GM18508 (cell line): ENCODE results near the gene FREM2.

Source experiments
- ATAC-seq: cut with Tn5 transposase; IDR thresholded peaks from one replicate; pipeline ENCODE4 v1.9.1; 2021; ENCODE audit warnings: moderate number of reproducible peaks; ENCODE audit not compliant: insufficient read depth, unreplicated experiment

FREM2 gene

DNA sequence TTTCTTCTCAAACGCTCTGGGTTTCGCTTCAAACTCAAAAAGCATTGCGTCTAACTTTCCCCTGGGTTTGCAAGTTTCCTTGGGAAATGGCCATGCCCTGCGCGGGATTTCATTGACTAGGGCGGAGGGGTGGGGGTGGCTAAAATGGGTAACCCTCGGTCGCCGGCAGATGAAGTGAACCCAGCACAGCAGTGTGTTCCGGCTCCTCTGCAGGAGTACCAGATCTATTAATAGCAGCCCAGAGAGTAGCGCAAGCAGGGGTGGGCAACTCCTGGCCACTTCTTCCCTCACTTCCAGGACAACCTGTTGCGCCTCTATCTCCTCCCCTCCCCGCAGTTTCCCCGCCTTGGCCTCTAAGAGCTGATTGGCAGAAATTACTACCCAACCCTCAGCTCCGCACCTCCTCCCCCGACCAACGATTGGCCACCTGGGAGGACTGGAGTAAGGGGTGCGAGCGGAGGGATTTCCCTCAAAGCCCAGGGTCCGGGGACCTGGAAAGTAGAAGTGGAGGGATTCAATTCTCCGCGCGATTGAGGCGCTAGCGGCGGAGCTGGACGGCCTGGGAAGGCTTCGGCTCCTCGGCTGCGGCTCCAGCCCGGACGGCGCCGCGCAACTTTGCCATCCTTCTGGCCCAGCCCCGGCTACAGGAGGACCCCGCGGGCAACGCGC, at the start of gene FREM2:
Gene FREM2 (plus strand): TSS at position 501 of the 669 bp plus-strand sequence. CDS start 268 bp downstream, outside the sequence.
- ATAC-seq, result no peak

- no peak for ATAC-seq
Measured at GRCh38 chr13:38637576-38637975, 49.3 kb upstream of the FREM2 start.

DNA sequence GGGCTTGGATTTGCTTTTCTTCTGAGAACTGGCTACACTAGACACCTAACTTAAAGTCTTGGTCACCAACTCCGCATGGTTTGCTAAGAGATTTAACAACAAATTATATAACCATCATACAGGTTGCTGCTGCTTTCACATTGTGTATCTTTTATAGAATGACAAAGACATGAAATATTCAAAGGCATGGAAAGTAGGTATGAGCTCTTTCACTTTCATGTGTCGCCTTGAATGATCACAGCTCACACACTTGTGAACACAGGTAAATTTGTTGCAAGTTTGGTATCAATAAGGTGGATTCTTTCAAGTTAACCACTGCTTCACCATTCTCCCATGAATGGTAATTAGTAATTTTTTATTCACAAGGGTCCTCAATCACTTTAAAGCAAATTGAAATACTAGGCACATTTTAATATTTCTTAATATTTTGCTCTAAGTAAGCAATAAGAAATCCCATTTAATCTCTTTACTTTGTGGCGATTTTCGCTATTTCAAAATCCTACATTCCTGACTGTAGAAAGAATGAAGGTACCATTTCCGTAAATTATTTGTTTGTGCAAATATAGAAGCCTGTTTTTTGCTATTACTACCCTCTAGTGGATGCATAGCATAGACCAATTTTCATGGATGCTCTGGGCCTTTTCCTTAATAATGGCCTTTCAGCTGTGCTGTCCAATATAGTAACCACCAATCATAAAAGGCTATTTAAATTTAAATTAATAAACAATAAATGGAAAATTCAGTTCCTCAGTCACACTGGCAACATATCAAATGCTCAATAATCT, 45.5 kb upstream of the FREM2 start:
- no peak for ATAC-seq

GRCh38 chr13:38647312-38647711, 39.6 kb upstream of the FREM2 start:
- no peak for ATAC-seq

DNA sequence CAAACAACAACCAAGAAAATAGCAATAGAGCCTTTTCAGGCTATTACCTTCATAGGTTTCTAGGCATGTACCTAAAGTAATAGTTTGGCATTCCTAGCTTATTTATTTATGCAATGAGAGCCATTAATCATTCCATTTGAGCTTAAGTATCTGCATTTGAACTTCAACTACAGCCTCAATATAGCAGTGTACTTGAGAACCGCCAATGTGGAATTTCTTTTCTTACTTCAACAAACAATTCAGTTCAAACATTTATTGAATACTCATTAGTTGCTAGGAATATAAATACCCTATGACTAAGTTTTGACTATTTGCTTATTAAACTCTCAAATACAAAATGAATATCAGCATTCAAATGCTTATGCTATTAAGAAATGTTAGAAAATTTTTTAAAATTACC, 38.0 kb upstream of the FREM2 start:
- no peak for ATAC-seq

DNA sequence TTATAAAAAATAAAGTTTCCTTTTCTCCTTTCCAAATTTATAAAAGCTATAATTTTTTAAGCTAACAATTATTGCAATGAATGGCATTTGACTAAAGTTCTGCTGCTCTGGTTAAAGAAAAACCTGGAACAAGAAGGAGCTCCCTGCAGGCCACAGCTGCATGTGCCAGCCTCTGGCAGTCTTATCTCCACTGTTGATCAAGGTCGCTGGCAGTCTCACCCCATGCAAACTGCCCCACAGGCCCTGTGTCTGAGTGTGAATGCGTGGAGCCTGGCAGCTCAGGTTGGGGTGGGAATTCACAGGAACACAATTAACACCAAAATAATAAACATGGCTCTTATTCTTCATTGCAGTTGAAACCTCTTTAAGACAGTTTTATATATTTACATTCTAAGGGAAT, 30.2 kb upstream of the FREM2 start:
- no peak for ATAC-seq

- no peak for ATAC-seq
Measured at GRCh38 chr13:38657191-38657590, 29.7 kb upstream of the FREM2 start.

DNA sequence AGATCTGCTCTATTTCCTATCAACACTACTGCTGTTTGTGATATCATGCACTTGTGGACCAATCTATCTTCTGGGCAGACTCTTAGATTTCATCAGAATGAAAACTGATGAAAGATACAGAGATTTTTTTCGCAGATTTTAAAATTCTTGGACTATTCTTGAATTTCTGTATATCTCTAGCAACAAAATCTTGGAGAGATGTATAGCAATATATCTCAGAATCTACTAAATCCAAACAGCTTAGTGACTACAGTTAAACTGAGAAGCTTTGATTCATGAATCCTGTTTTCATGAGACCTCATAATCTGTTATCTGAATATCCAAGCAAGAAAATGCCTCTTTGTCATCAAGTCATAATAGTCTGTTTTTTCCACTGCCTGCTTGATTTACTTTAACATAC, 28.0 kb upstream of the FREM2 start:
- ATAC-seq, result no peak

DNA sequence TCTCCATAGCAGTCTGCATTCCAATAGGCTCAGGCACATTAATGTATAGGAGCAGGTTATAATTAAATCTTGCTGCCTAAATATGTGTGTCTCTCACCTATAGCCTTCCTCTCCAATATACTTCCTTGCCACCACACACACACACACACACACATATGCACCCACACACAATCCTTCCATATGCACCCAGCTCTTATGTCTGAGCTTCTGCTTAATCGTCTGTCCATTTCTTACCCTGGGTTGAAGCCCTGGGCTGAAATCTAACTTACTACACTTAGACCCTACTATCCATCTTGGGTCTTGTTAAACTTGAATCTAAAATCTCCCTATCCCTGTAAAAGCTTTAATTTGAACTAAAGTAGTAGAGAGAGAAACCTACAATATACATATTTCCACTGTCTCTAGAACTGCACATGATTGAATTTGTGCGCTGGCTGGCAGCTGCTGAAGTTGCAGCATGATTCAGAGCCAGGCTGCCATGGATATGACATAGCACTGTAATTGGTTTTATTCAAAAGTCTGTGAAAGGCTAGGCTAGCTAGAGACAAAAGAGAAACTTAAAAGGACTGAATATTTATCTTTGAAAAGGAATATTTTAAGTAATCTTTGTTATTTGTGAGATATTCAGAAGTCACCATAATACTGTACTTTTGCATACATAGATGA, 25.7 kb upstream of the FREM2 start:
- no peak for ATAC-seq

DNA sequence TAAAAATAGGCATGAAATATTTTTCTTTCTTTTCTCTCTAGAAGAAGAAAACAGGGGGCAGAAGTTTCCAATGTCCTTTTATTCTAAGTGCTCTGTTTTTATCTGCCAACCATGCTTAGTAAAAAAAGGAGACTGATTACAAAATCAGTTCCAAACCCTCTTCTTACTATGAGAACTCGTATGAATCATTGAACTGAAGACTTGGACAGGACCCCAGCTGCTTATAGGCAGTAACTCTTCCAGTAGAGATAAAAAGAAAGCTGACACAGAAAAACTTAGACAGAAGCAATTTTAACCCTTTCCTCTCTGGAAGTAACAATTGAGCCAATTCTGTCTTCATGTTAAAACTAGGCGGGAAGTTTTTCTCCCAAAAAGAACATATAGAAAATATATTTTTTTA, 24.5 kb upstream of the FREM2 start:
- ATAC-seq, result no peak

DNA sequence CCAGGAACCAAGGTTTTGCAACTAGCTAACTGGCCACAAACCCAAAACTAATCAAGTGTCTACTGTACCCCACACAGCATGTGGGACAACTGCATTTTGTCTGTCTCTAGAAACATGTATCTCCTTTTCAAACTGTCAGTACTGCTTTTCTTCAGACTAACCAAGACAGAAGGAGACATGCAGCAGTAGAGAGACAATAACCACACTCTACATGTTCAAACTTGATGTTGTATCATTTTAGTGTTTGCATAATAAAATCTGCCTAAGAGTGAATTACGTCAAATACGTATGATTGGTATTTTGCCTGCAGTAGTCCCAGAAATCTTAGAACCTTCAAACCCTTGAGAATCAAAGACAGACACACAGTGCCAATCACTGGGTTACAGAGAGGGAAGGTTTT, 22.0 kb upstream of the FREM2 start:
- ATAC-seq, result no peak

DNA sequence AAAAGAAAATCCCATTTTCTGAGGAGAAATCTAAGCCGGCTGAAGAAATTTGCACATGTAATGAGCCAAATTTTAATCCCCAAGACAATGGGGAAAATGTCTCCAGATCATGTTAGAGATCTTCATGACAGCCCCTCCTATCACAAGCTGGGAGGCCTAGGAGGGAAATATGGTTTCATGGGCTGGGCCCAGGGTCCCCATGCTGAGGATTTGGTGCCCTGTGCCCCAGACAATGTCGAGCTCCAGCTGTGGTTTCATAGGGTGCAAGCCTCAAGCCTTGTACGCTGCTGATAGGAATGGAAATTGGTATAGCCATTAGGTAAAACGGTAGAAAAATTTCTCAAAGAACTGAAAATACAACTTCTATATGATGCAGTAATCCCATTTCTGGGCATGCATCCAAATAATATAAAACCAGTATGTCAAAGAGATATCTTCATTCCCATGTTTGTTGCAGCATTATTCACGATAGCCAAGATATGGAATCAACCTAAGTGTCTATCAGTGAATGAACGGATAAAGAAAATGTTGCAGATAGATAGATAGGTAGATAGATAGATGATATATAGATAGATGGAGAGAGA, 19.3 kb upstream of the FREM2 start:
- ATAC-seq, result no peak

GRCh38 chr13:38669234-38669964, 17.5 kb upstream of the FREM2 start:
- ATAC-seq, result no peak

DNA sequence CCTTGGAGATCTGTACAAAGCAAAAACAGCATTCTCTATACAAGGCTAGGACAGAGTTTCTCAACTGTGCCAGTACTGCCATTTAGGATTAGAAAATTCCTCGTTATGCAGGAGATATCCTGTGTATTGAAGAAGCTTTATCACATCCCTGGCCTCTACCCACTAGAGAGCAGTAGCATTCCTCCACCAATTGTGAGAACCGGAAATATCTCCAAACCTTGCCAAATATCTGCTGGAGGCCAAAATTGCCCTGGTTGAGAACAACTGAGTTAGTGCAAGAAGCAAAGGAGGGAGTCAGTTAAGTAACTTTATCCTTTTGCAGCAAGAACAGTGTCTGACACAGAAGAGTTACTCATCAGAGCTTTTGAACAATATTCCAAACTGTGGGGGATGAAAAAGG, 16.2 kb upstream of the FREM2 start:
- no peak for ATAC-seq

- no peak for ATAC-seq
Measured at GRCh38 chr13:38671980-38672379, 14.9 kb upstream of the FREM2 start.

- no peak for ATAC-seq
Measured at GRCh38 chr13:38674208-38674607, 12.7 kb upstream of the FREM2 start.

GRCh38 chr13:38680912-38681311, 6.0 kb upstream of the FREM2 start:
- ATAC-seq, result no peak

- no peak for ATAC-seq
Measured at GRCh38 chr13:38684714-38685113, 2.2 kb upstream of the FREM2 start.

- ATAC-seq, result no peak
Measured at GRCh38 chr13:38685431-38685830, 1.4 kb upstream of the FREM2 start.

- no peak for ATAC-seq
Measured at GRCh38 chr13:38685974-38686576, 802 bp upstream of the FREM2 start.
